K562 (cell line): ENCODE measurements around the gene GYS1. TPM values are rescaled to one million over a fixed set of nuclear protein-coding genes. Genes with fewer than 3 reads are reported as not detected.

Source experiments
- BRF1 ChIP-seq: IDR thresholded peaks from 3 replicates; pipeline ENCODE4 v1.6.1; 2011; ENCODE audit warnings: borderline replicate concordance, mild to moderate bottlenecking; ENCODE audit not compliant: insufficient read length; ENCODE audit errors: extremely low read depth
- COPS2 ChIP-seq: fragments of 450-650 bp; conservative IDR thresholded peaks from 2 replicates; pipeline ENCODE4 v1.6.1; 2016; ENCODE audit warnings: mild to moderate bottlenecking, moderate library complexity
- CREM ChIP-seq: IDR thresholded peaks from 2 replicates; pipeline ENCODE4 v1.6.1; 2014; ENCODE audit warnings: antibody characterized with exemption, low read depth
- DEAF1 ChIP-seq: fragments of 450-650 bp; formaldehyde crosslinking; IDR thresholded peaks from 2 replicates; pipeline ENCODE4 v1.4.0; 2020; ENCODE audit warnings: mild to moderate bottlenecking, moderate library complexity
- GTF2A2 ChIP-seq: IDR thresholded peaks from 2 replicates; pipeline ENCODE4 v1.6.1; 2016; ENCODE audit warnings: mild to moderate bottlenecking, missing genetic modification characterization, missing compliant biosample characterization
- HNRNPK ChIP-seq: fragments of 200-400 bp; formaldehyde crosslinking; IDR thresholded peaks from one replicate; pipeline ENCODE4 v1.6.1; 2018; ENCODE audit warnings: mild to moderate bottlenecking, low read depth, low read length; ENCODE audit not compliant: poor library complexity, severe bottlenecking
- KDM5B ChIP-seq: fragments of 200-600 bp; sonication (generic); IDR thresholded peaks from 2 replicates; pipeline ENCODE4 v1.6.1; 2012; ENCODE audit warnings: low read depth, mild to moderate bottlenecking, moderate library complexity, low read length, control low read depth, inconsistent platforms; ENCODE audit not compliant: insufficient replicate concordance
- MAFF ChIP-seq: IDR thresholded peaks from 2 replicates; pipeline ENCODE4 v1.6.1; 2012; ENCODE audit warnings: low read length, improper control_type of control experiment
- MAZ ChIP-seq, 2 experiments: fragments of 450-650 bp in 1 of 2; sonication (generic) in 1 of 2; formaldehyde crosslinking; IDR thresholded peaks in 1 of 2; conservative IDR thresholded peaks in 1 of 2; 2 replicates each; pipeline versions ENCODE4 v1.4.0 to v1.5.0; 2020; ENCODE audit warnings: mild to moderate bottlenecking in 1 of 2, missing genetic modification reagents in 1 of 2
- MTA2 ChIP-seq: fragments of 450-650 bp; IDR thresholded peaks from 2 replicates; pipeline ENCODE4 v1.6.1; 2016; ENCODE audit warnings: low read depth
- PKNOX1 ChIP-seq: fragments of 450-650 bp; IDR thresholded peaks from 2 replicates; pipeline ENCODE4 v1.6.1; 2016
- POLR2H ChIP-seq: IDR thresholded peaks from 2 replicates; pipeline ENCODE4 v1.6.1; 2016; ENCODE audit warnings: missing genetic modification characterization, low read depth, mild to moderate bottlenecking, control low read depth, missing compliant biosample characterization, moderate library complexity
- SP1 ChIP-seq: sonication (generic); formaldehyde crosslinking; IDR thresholded peaks from 2 replicates; pipeline ENCODE4 v1.8.1; 2022; ENCODE audit warnings: mild to moderate bottlenecking, missing genetic modification reagents
- TBL1XR1 ChIP-seq, 2 experiments: IDR thresholded peaks; 2 replicates each; pipeline ENCODE4 v1.6.1; 2012; ENCODE audit warnings: improper control_type of control experiment in 2 of 2, low read length in 2 of 2, mild to moderate bottlenecking in 1 of 2
- TBP ChIP-seq: optimal IDR thresholded peaks from 2 replicates; pipeline ENCODE3; 2011; ENCODE audit warnings: low read depth, low read length, improper control_type of control experiment
- TCF15 ChIP-seq: fragments of 250-450 bp; sonication (Bioruptor Pico); IDR thresholded peaks from 2 replicates; pipeline ENCODE4 v1.8.0; 2022; ENCODE audit warnings: moderate library complexity, mild to moderate bottlenecking, inconsistent platforms
- TRIM25 ChIP-seq: fragments of 450-650 bp; IDR thresholded peaks from 2 replicates; pipeline ENCODE4 v1.7.0; 2016; ENCODE audit warnings: borderline replicate concordance
- VEZF1 ChIP-seq: fragments of 200-800 bp; sonication (Bioruptor generic); IDR thresholded peaks from 2 replicates; pipeline ENCODE4 v1.6.1; 2017; ENCODE audit warnings: missing genetic modification characterization, missing compliant biosample characterization
- ZFP36 ChIP-seq: fragments of 150-350 bp; IDR thresholded peaks from 2 replicates; pipeline ENCODE4 v1.6.1; 2018; ENCODE audit warnings: low read length, low read depth; ENCODE audit not compliant: partially characterized antibody
- ZNF121 ChIP-seq: sonication (generic); formaldehyde crosslinking; conservative IDR thresholded peaks from 2 replicates; pipeline ENCODE4 v1.8.0; 2022; ENCODE audit warnings: missing genetic modification reagents
- ZNF133 ChIP-seq: fragments of 250-450 bp; sonication (Bioruptor Pico); IDR thresholded peaks from 2 replicates; pipeline ENCODE4 v1.4.0; 2020; ENCODE audit warnings: mild to moderate bottlenecking
- ZNF134 ChIP-seq: fragments of 250-450 bp; sonication (Bioruptor Pico); conservative IDR thresholded peaks from 2 replicates; pipeline ENCODE4 v1.4.0; 2020
- ZNF695 ChIP-seq: fragments of 450-650 bp; formaldehyde crosslinking; IDR thresholded peaks from 2 replicates; pipeline ENCODE4 v1.4.0; 2020; ENCODE audit warnings: mild to moderate bottlenecking, moderate library complexity
- polyA plus RNA-seq, 8 experiments: library from polyadenylated mRNA; depleted of rRNA in 4 of 8; stranded (reverse) in 5 of 8; unstranded in 3 of 8; fragments of >200 nt; fragmentation: Nextera tagmentation in 2 of 8; fragmentation: Illumina TruSeq in 1 of 8; extraction: Ambion mirVana in 2 of 8; extraction: Trizol in 1 of 8; gene quantifications; 2 replicates each; pipeline versions ENCODE4 v1.2.1 to v1.2.3, GENCODE V29; 2011 to 2014; ENCODE audit warnings: inconsistent platforms in 1 of 8, missing spikeins in 1 of 8
- total RNA-seq, 7 experiments: library from RNA; depleted of rRNA in 6 of 7; stranded (reverse); fragments of >200 nt in 6 of 7; fragmentation: Illumina TruSeq in 2 of 7; extraction: Trizol in 2 of 7; gene quantifications; 2 replicates each; pipeline versions ENCODE4 v1.2.1 to v1.2.3, GENCODE V29; 2011 to 2021; ENCODE audit warnings: low replicate concordance in 1 of 7

GYS1 gene
- total and polyA plus RNA-seq, 9 of the 15 experiments (the other 6 are each of a cell fraction or from before 2014, with no cell fraction given), result 1.9 to 31.1 (median 15.2) TPM

- TF ChIP-seq PKNOX1 (peak; percentile 80), CREM (peak; percentile 55; the same call in 1 of the 2 replicates), KDM5B (peak; percentile 64), ZNF134 (CRISPR knock-in tag) (no peak), TCF15 (CRISPR knock-in tag) (no peak), ZFP36 (no peak), MTA2 (no peak), SP1 (CRISPR knock-in tag) (peak; percentile 63), HNRNPK (no peak), MAFF (no peak), ZNF695 (CRISPR knock-in tag) (no peak), TBP (peak; percentile 73), POLR2H (tag) (peak; percentile 53; the same call in 1 of the 2 replicates), DEAF1 (CRISPR knock-in tag) (0 out of 2 replicates have a peak, but pooled peaks have one; percentile 3), MAZ (CRISPR knock-in tag; conservative IDR thresholded peaks at IDR 0.05 in 1 of 2, IDR thresholded peaks at IDR 0.05 in 1 of 2) (peak; percentile 68 to 84; a peak in 3 of 4 replicates), BRF1 (no peak), ZNF121 (CRISPR knock-in tag) (no peak), GTF2A2 (tag) (no peak), COPS2 (no peak), ZNF133 (no peak), TRIM25 (no peak), TBL1XR1 (IDR thresholded peaks at IDR 0.05; ENCODE audit: low read length in 2 of 2) (no peak), VEZF1 (CRISPR knock-in tag) (peak; percentile 47; the same call in 1 of the 2 replicates)
These were observed 59.7 kb downstream of the GYS1 start, which contains the start of gene DHDH (continued) for GRCh38 chr19:48933382-48933932.
